Ovary (tissue), 9 donors: Measurements from ENCODE around the gene NSUN6. TPM values are rescaled to one million over a fixed set of nuclear protein-coding genes. Genes with fewer than 3 reads are reported as not detected.

Source experiments
- DNase-seq, 5 donors: peaks; one replicate each; pipeline ENCODE4 v3.0.0-alpha.2; 2019 to 2020
- H3K27ac ChIP-seq, 2 donors: fragments of 200-600 bp; one replicate each; pipeline versions ENCODE4 v1.5.1 to v1.8.0; 2019 to 2022
- H3K27me3 ChIP-seq: fragments of 200-600 bp; one replicate; pipeline ENCODE4 v1.8.0; 2022
- H3K36me3 ChIP-seq: fragments of 200-600 bp; sonication (generic); one replicate; pipeline ENCODE4 v1.5.1; 2019
- H3K4me1 ChIP-seq: one replicate; pipeline ENCODE4 v1.8.1; 2013; ENCODE audit warnings: mild to moderate bottlenecking, moderate library complexity; ENCODE audit not compliant: insufficient read depth
- H3K4me3 ChIP-seq: fragments of 200-600 bp; sonication (generic); one replicate; pipeline ENCODE4 v1.5.1; 2017
- H3K9me3 ChIP-seq, 2 donors: fragments of 200-600 bp in 1 of 2; sonication (generic) in 1 of 2; one replicate each; pipeline versions ENCODE4 v1.5.1 to v1.8.1; 2013 to 2019; ENCODE audit warnings: mild to moderate bottlenecking in 1 of 2, moderate library complexity in 1 of 2
- EP300 ChIP-seq: sonication (generic); formaldehyde crosslinking; IDR thresholded peaks from one replicate; pipeline ENCODE4 v1.6.1; 2017; ENCODE audit warnings: antibody characterized with exemption
- POLR2A ChIP-seq: fragments of 450-650 bp; IDR thresholded peaks from one replicate; pipeline ENCODE4 v1.6.1; 2017; ENCODE audit warnings: antibody characterized with exemption, mild to moderate bottlenecking, moderate library complexity
- WGBS, 3 donors: extraction: QIAGEN DNeasy Blood & Tissue Kit in 1 of 3; methylation state at CpG; one replicate each; pipeline versions ENCODE4 v1.1.5 to v1.1.7; 2013 to 2017; 5-methylcytosine and 5-hydroxymethylcytosine counted together
- intact Hi-C, 4 donors: fragments of 100-400 bp; cut with DNase I; formaldehyde crosslinking; loops; one replicate each; pipeline versions ENCODE4 v1.11.0 to v1.15.1; 2022 to 2023
- polyA plus RNA-seq, 2 donors: library from polyadenylated mRNA; stranded (reverse); fragments of 200-250 nt in 1 of 2; fragments of 350-450 nt in 1 of 2; fragmentation: Illumina TruSeq in 1 of 2; extraction: RNeasy Lipid Tissue Mini Kit (QIAGEN cat#74804) in 1 of 2; gene quantifications; one replicate each; pipeline ENCODE4 v1.2.3, GENCODE V29; 2013 to 2014
- total RNA-seq, 7 donors: library from RNA; depleted of rRNA in 2 of 7; stranded (reverse); fragments of >200 nt in 2 of 7; fragmentation: NEBNext Ultra II Directional in 3 of 7; extraction: Animal tissue kit (Norgen Biotek cat#: 25700) in 3 of 7; gene quantifications; one replicate each; pipeline versions ENCODE4 v1.1.0 to v1.2.4, GENCODE V29; 2016 to 2023
- TF ChIP-seq, protein P1 (sequence below), 3 donors: fragments of 450-650 bp in 2 of 3; fragments of 200-600 bp in 1 of 3; IDR thresholded peaks; one replicate each; pipeline versions ENCODE4 v1.5.1 to v1.8.0; 2016 to 2022; ENCODE audit warnings: antibody characterized with exemption in 3 of 3, mild to moderate bottlenecking in 1 of 3
- donor health status: DM: no; HTN: no; CAD: no; lungs with moderate emphysema.
- donor health status: DM: no; HTN: no; CAD: no.
- donor health status: Bipolar disorder and iron deficiency.
- donor health status: DM: yes; HTN: yes; CAD: no.
- donor health status: DM: no; HTN: no; CAD: no.
- donor health status: DM: yes; HTN: yes; CAD: no.

The NSUN6 gene
- total and polyA plus RNA-seq, 9 donors: 8.9 to 19.5 (median 15.0) TPM

DNA sequence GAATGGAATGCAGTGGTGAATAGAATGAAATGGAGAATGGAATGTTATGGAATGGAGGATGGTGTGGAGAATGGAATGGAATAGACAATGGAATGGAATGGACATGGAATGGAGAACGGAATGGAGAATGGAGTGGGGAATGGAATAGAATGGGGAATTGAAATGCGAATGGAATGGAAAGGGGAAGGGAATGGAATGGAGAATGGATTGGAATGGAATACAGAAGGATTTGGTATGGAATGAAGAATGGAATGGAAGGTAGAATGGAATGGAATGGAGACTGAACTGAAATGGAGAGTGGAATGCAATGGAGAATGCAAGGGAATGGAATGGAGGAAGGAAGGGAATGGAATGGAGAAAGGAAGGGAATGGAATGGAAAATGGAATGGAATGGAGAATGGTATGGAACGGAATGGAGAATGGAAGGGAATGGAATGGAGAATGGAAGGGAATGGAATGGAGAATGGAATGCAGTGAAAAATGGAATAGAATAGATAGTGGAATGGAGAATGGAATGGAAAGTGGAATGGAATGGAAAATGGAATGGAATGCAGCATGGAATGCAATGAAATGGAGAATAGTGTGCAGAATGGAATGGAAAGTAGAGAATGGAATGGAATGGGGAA is 94.8 kb downstream of the NSUN6 start:
- TF ChIP-seq, protein P1, sequence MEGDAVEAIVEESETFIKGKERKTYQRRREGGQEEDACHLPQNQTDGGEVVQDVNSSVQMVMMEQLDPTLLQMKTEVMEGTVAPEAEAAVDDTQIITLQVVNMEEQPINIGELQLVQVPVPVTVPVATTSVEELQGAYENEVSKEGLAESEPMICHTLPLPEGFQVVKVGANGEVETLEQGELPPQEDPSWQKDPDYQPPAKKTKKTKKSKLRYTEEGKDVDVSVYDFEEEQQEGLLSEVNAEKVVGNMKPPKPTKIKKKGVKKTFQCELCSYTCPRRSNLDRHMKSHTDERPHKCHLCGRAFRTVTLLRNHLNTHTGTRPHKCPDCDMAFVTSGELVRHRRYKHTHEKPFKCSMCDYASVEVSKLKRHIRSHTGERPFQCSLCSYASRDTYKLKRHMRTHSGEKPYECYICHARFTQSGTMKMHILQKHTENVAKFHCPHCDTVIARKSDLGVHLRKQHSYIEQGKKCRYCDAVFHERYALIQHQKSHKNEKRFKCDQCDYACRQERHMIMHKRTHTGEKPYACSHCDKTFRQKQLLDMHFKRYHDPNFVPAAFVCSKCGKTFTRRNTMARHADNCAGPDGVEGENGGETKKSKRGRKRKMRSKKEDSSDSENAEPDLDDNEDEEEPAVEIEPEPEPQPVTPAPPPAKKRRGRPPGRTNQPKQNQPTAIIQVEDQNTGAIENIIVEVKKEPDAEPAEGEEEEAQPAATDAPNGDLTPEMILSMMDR (IDR thresholded peaks at IDR 0.05): no peak
- TF ChIP-seq POLR2A (no peak), EP300 (no peak)
- no peaks in the 10 kb centered on the region for H3K4me1 ChIP-seq
- H3K36me3 ChIP-seq: no peaks in the 10 kb centered on the region
- intact Hi-C loops: no loop called here
- no peaks in the 10 kb centered on the region for H3K9me3 ChIP-seq
- no peaks in the 10 kb centered on the region for H3K27me3 ChIP-seq
- no peak for DNase-seq
- 97 to 99% (median 99%) methylated on average over 3 of the region's 3 CpGs for WGBS, 3 donors
- H3K27ac ChIP-seq: no peak overlapping the region
- H3K4me3 ChIP-seq: no peak overlapping the region

DNA sequence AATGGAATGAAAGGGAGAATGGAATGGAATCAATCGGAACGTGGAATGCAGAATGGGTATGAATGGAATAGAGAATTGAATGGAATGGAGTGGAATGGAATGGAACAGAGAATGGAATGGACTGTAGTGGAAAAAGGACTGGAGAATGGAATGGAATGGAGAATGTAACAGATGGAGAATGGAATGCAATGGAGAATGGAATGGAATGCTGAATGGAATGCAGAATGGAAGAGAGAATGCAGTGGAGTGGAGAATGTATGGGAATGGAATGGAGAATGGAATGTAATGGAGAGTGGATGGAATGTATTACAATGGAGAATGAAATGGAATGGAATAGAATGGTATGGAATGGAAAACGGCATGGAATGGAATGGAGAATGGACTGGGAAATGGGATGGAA is 96.9 kb downstream of the NSUN6 start:
- Histone ChIP-seq H3K36me3 (no peaks in the 10 kb centered on the region), H3K27me3 (no peaks in the 10 kb centered on the region), H3K4me3 (no peak overlapping the region), H3K4me1 (no peaks in the 10 kb centered on the region), H3K9me3 (no peaks in the 10 kb centered on the region), H3K27ac (no peak overlapping the region)
- no peak for TF ChIP-seq POLR2A
- TF ChIP-seq, protein P1 (IDR thresholded peaks at IDR 0.05): no peak
- 94 to 100% (median 94%) methylated on average over 3 of the region's 3 CpGs for WGBS, 3 donors
- intact Hi-C loops: no loop called here
- DNase-seq: no peak

DNA sequence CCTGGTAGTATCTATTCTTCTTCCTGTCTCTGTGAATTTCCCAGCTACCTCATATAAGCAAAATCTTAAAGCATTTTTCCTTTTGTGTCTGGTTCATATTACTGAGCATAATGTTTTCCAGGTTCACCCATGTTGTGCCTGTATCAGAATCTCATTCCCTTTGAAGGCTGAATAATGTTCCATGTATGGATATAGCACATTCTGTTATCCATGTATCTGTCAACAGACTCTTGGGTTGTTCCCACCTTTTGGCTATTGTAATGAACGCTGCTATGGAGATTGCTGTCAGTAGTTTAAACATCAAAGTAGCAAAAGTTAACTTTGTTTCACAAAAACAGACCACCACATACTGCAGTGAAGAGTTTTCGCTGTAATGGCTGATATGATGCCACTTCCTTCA is 99.9 kb downstream of the NSUN6 start:
- Histone ChIP-seq H3K36me3 (no peaks in the 10 kb centered on the region), H3K9me3 (no peaks in the 10 kb centered on the region), H3K27ac (no peak overlapping the region), H3K4me3 (no peak overlapping the region), H3K27me3 (no peaks in the 10 kb centered on the region), H3K4me1 (no peaks in the 10 kb centered on the region)
- 98 to 100% (median 99%) methylated on average over 2 of the region's 2 CpGs for WGBS, 3 donors
- TF ChIP-seq POLR2A: no peak
- DNase-seq: no peak
- intact Hi-C loops: no loop called here

DNA sequence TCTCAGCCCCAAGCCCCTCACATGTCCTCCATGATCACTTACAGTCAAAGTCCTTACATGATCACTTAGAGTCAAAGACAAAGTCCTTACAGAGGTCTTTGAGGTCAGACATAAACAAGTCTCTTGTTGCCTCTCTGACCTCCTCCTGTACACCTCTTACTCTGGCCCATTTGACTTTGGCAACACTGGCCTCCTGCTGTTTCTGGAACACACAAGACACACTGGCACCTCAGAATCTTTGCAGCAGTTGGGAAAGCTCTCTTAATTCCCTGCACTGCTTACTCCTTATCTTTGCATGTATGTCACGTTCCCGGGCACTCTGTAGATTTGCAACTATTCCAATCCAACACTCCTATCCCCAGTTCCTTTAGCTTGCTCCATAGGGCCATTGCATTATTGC is 102.3 kb downstream of the NSUN6 start:
- H3K9me3 ChIP-seq: no peaks in the 10 kb centered on the region
- DNase-seq: no peak
- H3K4me1 ChIP-seq: no peaks in the 10 kb centered on the region
- 91 to 95% (median 92%) methylated on average over 2 of the region's 2 CpGs for WGBS, 3 donors
- H3K27ac ChIP-seq: no peak overlapping the region
- intact Hi-C loops: no loop called here
- TF ChIP-seq POLR2A (no peak), EP300 (no peak)
- TF ChIP-seq, protein P1 (IDR thresholded peaks at IDR 0.05): no peak
- no peak overlapping the region for H3K4me3 ChIP-seq
- H3K36me3 ChIP-seq: no peaks in the 10 kb centered on the region
- H3K27me3 ChIP-seq: no peaks in the 10 kb centered on the region

DNA sequence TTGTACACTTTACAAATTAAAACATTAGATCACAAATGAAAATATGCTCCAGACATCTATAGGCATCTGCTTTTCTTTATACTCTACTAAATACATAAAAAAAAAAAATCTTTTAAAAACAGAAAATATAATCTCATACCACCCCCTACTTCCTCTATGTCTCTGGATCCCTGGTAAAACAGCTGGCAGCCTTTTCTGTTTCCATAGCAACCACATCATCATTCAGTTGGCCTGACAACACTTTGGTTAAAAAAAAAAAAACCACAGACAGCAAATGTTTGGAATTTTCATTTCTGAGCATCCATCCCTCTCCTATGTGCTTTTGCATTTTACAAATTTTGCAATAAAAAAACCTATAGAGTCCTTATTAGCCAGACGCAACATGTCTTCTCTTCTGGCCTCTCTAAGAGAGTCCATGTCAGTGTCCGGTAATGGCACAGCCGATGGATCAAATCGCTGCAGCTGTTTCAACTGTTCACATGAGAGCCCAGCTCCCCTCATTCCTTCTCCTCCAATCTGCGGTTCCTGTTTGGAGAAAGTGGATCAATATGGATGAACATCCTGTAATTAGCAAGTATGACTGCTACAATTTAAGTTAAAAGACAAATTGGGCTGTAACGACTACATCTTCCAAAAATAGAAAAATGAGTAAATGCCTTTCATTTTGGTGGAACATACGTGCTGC is 105.6 kb downstream of the NSUN6 start:
- Histone ChIP-seq H3K4me3 (no peak overlapping the region), H3K4me1 (no peaks in the 10 kb centered on the region), H3K9me3 (no peaks in the 10 kb centered on the region), H3K27ac (no peak overlapping the region), H3K36me3 (no peaks in the 10 kb centered on the region), H3K27me3 (no peaks in the 10 kb centered on the region)
- intact Hi-C loops: no loop called here
- TF ChIP-seq, protein P1 (IDR thresholded peaks at IDR 0.05): no peak
- TF ChIP-seq EP300 (no peak), POLR2A (no peak)
- 89 to 91% (median 90%) methylated on average over 7 of the region's 7 CpGs for WGBS, 3 donors
- DNase-seq: no peak
